A549 (cell line): ENCODE data around the gene ULK1.
"Not testable (repeated sequence)": the region's sequence is repeated elsewhere in the genome, so short reads cannot be mapped to it uniquely, and the experiment has no call there.

Experiments used
- POLR2A ChIP-seq: IDR thresholded peaks from 2 replicates; pipeline ENCODE4 v1.6.1; 2012; ENCODE audit warnings: mild to moderate bottlenecking, low read length
- TF ChIP-seq, protein P1 (sequence below): fragments of 150-350 bp; IDR thresholded peaks from 2 replicates; pipeline ENCODE4 v1.6.1; 2014; ENCODE audit warnings: low read depth, mild to moderate bottlenecking, low read length
- TF ChIP-seq, protein P2 (sequence below): fragments of >200 bp; sonication (Bioruptor Twin); formaldehyde crosslinking; IDR thresholded peaks from 2 replicates; pipeline ENCODE4 v1.6.1; 2016

DNA sequence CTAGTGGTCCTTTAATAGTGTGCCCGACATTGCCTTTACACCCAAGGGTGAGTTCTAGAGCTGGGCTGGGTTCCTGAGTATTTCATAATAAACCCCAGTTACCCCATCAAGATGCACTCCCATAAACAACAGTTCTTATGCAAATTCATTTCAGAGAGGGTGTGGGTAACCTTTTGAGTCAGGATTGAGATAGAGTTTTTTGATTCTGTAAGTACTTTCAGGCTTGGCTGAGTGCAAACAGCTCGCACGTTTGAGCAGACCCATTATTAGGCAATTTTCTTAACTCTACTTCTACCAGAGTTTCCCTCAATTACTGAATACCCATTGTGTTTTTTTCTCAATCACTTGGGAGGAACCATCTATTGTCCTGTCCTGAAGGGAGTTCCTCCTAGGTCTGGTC is 16.0 kb upstream of the ULK1 start:
- TF ChIP-seq, protein P1, sequence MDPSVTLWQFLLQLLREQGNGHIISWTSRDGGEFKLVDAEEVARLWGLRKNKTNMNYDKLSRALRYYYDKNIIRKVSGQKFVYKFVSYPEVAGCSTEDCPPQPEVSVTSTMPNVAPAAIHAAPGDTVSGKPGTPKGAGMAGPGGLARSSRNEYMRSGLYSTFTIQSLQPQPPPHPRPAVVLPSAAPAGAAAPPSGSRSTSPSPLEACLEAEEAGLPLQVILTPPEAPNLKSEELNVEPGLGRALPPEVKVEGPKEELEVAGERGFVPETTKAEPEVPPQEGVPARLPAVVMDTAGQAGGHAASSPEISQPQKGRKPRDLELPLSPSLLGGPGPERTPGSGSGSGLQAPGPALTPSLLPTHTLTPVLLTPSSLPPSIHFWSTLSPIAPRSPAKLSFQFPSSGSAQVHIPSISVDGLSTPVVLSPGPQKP, result not testable (repeated sequence)
- not testable (repeated sequence) for TF ChIP-seq POLR2A
- TF ChIP-seq, protein P2, sequence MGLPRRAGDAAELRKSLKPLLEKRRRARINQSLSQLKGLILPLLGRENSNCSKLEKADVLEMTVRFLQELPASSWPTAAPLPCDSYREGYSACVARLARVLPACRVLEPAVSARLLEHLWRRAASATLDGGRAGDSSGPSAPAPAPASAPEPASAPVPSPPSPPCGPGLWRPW, result not testable (repeated sequence)
